ENCODE results near the gene FAT1. TPM values are rescaled to one million over a fixed set of nuclear protein-coding genes. Genes with fewer than 3 reads are reported as not detected.

FAT1 gene
- total RNA-seq, 1 experiment from 2014 or later: 172 TPM

GRCh38 chr4:186623546-186623945, 100.1 kb downstream of the FAT1 start:
- Mint-ChIP-seq H3K9me3 (no peaks in the 10 kb centered on the region), H3K27ac (peak overlapping the region; percentile 21; the same call in 1 of the 2 replicates), H3K4me3 (no peak overlapping the region), H3K27me3 (ENCODE audit: low read depth) (no peaks in the 10 kb centered on the region), H3K36me3 (peaks cover 73% of the 10 kb centered on the region), H3K4me1 (peaks cover 27% of the 10 kb centered on the region)
- POLR2A ChIA-PET: no interaction called here
- DNase-seq (ENCODE audit: low spot score) (no peak), ATAC-seq (no peak)
- TF ChIP-seq ATF3 (CRISPR knock-in tag; conservative IDR thresholded peaks at IDR 0.05): no peak
- TF ChIP-seq MYBL2 (CRISPR knock-in tag; IDR thresholded peaks at IDR 0.05): no peak
- no peak for TF ChIP-seq ZNF219 (CRISPR knock-in tag; IDR thresholded peaks at IDR 0.05; ENCODE audit: borderline replicate concordance)
- TF ChIP-seq ELF4 (CRISPR knock-in tag; IDR thresholded peaks at IDR 0.05; ENCODE audit: low read depth): no peak
- no peak for TF ChIP-seq NR1H2 (CRISPR knock-in tag; IDR thresholded peaks at IDR 0.05)
- TF ChIP-seq ZNF232 (CRISPR knock-in tag; IDR thresholded peaks at IDR 0.05): no peak
- TF ChIP-seq FOXP1 (CRISPR knock-in tag; IDR thresholded peaks at IDR 0.05; ENCODE audit: borderline replicate concordance): no peak
- no peak for TF ChIP-seq FOXJ3 (CRISPR knock-in tag; IDR thresholded peaks at IDR 0.05; ENCODE audit: borderline replicate concordance)
- TF ChIP-seq TP53 (CRISPR knock-in tag; IDR thresholded peaks at IDR 0.05): no peak
- TF ChIP-seq ZNF396 (CRISPR knock-in tag; IDR thresholded peaks at IDR 0.05; ENCODE audit: borderline replicate concordance): no peak
- no peak for TF ChIP-seq CREM (CRISPR knock-in tag; IDR thresholded peaks at IDR 0.05)
- TF ChIP-seq RORB (CRISPR knock-in tag; IDR thresholded peaks at IDR 0.05): no peak
- TF ChIP-seq OVOL2 (CRISPR knock-in tag; IDR thresholded peaks at IDR 0.05; ENCODE audit: borderline replicate concordance): no peak
- no peak for TF ChIP-seq FOXK1 (CRISPR knock-in tag; IDR thresholded peaks at IDR 0.05)
- TF ChIP-seq, protein P1, sequence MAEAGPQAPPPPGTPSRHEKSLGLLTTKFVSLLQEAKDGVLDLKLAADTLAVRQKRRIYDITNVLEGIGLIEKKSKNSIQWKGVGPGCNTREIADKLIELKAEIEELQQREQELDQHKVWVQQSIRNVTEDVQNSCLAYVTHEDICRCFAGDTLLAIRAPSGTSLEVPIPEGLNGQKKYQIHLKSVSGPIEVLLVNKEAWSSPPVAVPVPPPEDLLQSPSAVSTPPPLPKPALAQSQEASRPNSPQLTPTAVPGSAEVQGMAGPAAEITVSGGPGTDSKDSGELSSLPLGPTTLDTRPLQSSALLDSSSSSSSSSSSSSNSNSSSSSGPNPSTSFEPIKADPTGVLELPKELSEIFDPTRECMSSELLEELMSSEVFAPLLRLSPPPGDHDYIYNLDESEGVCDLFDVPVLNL (CRISPR knock-in tag; IDR thresholded peaks at IDR 0.05; ENCODE audit: borderline replicate concordance, low read depth): no peak
- TF ChIP-seq RELA (CRISPR knock-in tag; IDR thresholded peaks at IDR 0.05; ENCODE audit: borderline replicate concordance): no peak
- TF ChIP-seq EMX1 (CRISPR knock-in tag; IDR thresholded peaks at IDR 0.05): no peak
- TF ChIP-seq AFF4 (CRISPR knock-in tag; IDR thresholded peaks at IDR 0.05; ENCODE audit: borderline replicate concordance): no peak
- CTCF ChIA-PET: no interaction called here

DNA sequence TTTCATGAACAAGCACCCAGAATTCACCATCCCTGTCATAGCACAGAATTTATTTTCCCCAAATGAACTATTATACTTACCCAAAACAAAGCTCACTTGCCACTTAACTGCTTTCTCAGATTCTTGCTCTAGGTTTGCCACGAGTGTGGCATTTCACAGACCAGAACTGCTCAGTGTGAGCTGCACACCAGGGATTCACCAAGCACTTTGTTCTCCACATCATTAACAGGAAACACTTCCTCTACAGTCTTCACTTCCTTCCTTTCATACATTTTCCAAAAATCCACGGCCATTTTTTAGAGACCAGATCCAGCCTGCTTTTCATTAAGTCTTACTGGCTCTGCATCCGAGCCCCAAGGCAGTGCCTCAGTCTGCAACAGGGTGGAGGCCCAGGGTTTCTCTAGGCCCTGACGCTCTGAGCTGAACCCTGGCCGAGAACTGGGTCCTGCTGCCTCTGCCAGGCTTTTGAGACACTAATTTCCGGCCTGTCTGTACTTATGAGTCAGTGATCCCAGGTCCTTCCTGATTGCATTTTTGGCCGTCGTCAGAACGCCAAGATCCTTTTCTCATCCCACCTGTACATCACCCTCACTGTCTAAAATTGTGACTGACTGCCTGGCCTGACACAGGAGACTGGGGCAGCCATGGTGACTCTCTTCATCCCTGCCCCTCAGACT, 100.7 kb downstream of the FAT1 start:
- Mint-ChIP-seq H3K4me1 (peaks cover 27% of the 10 kb centered on the region), H3K9me3 (no peaks in the 10 kb centered on the region), H3K27me3 (ENCODE audit: low read depth) (no peaks in the 10 kb centered on the region), H3K36me3 (peaks cover 73% of the 10 kb centered on the region), H3K4me3 (no peak overlapping the region), H3K27ac (peak overlapping the region; percentile 17)
- DNase-seq (ENCODE audit: low spot score) (no peak), ATAC-seq (no peak)
- ChIA-PET CTCF (no interaction called here), POLR2A (no interaction called here)
- TF ChIP-seq, protein P2, sequence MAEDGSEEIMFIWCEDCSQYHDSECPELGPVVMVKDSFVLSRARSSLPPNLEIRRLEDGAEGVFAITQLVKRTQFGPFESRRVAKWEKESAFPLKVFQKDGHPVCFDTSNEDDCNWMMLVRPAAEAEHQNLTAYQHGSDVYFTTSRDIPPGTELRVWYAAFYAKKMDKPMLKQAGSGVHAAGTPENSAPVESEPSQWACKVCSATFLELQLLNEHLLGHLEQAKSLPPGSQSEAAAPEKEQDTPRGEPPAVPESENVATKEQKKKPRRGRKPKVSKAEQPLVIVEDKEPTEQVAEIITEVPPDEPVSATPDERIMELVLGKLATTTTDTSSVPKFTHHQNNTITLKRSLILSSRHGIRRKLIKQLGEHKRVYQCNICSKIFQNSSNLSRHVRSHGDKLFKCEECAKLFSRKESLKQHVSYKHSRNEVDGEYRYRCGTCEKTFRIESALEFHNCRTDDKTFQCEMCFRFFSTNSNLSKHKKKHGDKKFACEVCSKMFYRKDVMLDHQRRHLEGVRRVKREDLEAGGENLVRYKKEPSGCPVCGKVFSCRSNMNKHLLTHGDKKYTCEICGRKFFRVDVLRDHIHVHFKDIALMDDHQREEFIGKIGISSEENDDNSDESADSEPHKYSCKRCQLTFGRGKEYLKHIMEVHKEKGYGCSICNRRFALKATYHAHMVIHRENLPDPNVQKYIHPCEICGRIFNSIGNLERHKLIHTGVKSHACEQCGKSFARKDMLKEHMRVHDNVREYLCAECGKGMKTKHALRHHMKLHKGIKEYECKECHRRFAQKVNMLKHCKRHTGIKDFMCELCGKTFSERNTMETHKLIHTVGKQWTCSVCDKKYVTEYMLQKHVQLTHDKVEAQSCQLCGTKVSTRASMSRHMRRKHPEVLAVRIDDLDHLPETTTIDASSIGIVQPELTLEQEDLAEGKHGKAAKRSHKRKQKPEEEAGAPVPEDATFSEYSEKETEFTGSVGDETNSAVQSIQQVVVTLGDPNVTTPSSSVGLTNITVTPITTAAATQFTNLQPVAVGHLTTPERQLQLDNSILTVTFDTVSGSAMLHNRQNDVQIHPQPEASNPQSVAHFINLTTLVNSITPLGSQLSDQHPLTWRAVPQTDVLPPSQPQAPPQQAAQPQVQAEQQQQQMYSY (CRISPR knock-in tag; IDR thresholded peaks at IDR 0.05): no peak
- no peak for TF ChIP-seq ZNF121 (CRISPR knock-in tag; IDR thresholded peaks at IDR 0.05)
- TF ChIP-seq KAT7 (CRISPR knock-in tag; IDR thresholded peaks at IDR 0.05; ENCODE audit: borderline replicate concordance): no peak
- TF ChIP-seq CREM (CRISPR knock-in tag; IDR thresholded peaks at IDR 0.05): no peak
- TF ChIP-seq NR2C2 (CRISPR knock-in tag; IDR thresholded peaks at IDR 0.05): no peak
- TF ChIP-seq NFYB (CRISPR knock-in tag; conservative IDR thresholded peaks at IDR 0.05; ENCODE audit: low read depth): no peak
- no peak for TF ChIP-seq NR1H2 (CRISPR knock-in tag; IDR thresholded peaks at IDR 0.05)
- no peak for TF ChIP-seq ZBTB43 (CRISPR knock-in tag; IDR thresholded peaks at IDR 0.05)
- TF ChIP-seq, protein P3, sequence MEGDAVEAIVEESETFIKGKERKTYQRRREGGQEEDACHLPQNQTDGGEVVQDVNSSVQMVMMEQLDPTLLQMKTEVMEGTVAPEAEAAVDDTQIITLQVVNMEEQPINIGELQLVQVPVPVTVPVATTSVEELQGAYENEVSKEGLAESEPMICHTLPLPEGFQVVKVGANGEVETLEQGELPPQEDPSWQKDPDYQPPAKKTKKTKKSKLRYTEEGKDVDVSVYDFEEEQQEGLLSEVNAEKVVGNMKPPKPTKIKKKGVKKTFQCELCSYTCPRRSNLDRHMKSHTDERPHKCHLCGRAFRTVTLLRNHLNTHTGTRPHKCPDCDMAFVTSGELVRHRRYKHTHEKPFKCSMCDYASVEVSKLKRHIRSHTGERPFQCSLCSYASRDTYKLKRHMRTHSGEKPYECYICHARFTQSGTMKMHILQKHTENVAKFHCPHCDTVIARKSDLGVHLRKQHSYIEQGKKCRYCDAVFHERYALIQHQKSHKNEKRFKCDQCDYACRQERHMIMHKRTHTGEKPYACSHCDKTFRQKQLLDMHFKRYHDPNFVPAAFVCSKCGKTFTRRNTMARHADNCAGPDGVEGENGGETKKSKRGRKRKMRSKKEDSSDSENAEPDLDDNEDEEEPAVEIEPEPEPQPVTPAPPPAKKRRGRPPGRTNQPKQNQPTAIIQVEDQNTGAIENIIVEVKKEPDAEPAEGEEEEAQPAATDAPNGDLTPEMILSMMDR (IDR thresholded peaks at IDR 0.05): no peak

Measured in WTC11 (cell line).